ENCODE results near the gene SLC35G4.
"Not testable (repeated sequence)": the region's sequence is repeated elsewhere in the genome, so short reads cannot be mapped to it uniquely, and the experiment has no call there.

SLC35G4 gene

DNA sequence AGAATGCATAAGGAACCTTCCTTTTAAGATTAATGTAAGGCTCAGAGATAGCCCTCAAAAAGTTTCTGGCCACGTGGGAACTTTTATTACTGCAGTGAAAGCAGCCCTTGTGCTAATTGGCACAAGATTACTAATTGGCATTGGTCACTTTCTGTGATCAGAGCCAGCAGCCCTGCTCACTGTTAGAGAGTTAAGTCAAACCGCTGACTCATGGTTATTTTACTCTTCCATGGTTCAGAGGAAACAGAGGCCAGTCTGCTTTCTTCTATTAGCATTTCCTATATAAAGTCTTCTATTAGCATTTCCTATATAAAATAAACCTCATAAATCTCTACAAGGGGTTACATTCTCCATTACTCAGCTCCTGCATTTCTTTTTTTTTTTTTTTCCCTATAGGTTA lies 1.5 kb upstream of the SLC35G4 start:
- ChIA-PET POLR2A (no interaction called here), CTCF (interaction anchor here (2.2 kb wide), 1 partner anchor 54 kb away, joined by 5 read pairs; no protein-coding TSS in a partner anchor)
- DNase-seq (ENCODE audit: extremely low spot score), result no peak
- TF ChIP-seq, protein P1, sequence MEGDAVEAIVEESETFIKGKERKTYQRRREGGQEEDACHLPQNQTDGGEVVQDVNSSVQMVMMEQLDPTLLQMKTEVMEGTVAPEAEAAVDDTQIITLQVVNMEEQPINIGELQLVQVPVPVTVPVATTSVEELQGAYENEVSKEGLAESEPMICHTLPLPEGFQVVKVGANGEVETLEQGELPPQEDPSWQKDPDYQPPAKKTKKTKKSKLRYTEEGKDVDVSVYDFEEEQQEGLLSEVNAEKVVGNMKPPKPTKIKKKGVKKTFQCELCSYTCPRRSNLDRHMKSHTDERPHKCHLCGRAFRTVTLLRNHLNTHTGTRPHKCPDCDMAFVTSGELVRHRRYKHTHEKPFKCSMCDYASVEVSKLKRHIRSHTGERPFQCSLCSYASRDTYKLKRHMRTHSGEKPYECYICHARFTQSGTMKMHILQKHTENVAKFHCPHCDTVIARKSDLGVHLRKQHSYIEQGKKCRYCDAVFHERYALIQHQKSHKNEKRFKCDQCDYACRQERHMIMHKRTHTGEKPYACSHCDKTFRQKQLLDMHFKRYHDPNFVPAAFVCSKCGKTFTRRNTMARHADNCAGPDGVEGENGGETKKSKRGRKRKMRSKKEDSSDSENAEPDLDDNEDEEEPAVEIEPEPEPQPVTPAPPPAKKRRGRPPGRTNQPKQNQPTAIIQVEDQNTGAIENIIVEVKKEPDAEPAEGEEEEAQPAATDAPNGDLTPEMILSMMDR (IDR thresholded peaks at IDR 0.05; ENCODE audit: control extremely low read depth, extremely low read depth, low read depth, missing control alignments), result no peak

DNA sequence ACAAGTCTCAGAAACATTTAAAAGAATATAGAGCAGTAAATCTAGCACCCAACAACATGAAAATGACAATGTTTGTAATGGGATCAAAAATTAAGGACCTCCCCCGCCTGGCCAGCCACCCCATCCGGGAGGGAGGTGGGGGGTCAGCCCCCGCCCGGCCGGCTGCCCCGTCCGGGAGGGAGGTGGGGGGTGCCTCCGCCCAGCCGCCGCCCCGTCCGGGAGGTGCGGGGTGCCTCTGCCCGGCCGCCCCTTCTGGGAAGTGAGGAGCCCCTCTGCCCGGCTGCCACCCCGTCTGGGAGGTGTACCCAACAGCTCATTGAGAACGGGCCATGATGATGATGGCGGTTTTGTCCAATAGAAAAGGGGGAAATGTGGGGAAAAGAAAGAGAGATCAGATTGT lies 778 bp upstream of the SLC35G4 start:
- CTCF ChIA-PET; DNase-seq (ENCODE audit: extremely low spot score); POLR2A ChIA-PET: not testable (repeated sequence)

DNA sequence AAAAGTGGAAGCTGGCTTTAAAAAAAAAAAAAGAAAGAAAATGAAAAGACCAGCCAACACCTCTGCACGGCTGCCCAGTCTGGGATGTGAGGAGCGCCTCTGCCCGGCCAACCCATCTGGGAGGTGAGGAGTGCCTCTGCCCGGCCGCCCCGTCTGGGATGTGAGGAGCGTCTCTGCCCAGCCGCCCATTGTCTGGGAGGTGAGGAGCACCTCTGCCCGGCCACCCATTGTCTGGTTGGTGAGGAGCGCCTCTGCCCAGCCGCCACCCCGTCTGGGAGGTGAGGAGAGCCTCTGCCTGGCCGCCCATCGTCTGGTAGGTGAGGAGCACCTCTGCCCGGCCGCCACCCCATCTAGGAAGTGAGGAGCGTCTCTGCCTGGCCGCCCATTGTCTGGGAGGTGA lies 3.7 kb downstream of the SLC35G4 start:
- DNase-seq (ENCODE audit: extremely low spot score); CTCF ChIA-PET; POLR2A ChIA-PET: not testable (repeated sequence)

DNA sequence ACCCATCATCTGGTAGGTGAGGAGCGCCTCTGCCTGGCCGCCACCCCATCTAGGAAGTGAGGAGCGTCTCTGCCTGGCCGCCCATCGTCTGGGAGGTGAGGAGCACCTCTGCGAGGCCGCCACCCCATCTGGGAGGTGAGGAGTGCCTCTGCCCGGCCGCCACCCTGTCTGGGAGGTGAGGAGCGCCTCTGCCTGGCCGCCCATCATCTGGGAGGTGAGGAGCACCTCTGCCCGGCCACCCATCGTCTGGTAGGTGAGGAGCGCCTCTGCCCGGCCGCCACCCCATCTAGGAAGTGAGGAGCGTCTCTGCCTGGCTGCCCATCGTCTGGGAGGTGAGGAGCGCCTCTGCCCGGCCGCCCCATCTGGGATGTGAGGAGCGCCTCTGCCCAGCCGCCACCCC lies 4.2 kb downstream of the SLC35G4 start:
- DNase-seq (ENCODE audit: extremely low spot score); POLR2A ChIA-PET; CTCF ChIA-PET: not testable (repeated sequence)

DNA sequence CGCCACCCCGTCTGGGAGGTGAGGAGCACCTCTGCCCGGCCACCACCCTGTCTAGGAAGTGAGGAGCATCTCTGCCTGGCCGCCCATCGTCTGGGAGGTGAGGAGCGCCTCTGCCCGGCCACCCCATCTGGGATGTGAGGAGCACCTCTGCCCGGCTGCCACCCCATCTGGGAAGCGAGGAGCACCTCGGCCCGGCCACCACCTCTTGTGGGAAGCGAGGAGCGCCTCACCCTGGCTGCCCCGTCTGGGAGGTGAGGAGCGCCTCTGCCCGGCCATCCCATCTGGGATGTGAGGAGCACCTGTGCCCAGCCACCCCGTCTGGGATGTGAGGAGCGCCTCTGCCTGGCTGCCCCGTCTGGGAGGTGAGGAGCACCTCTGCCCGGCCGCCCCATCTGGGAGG lies 4.6 kb downstream of the SLC35G4 start:
- DNase-seq (ENCODE audit: extremely low spot score); CTCF ChIA-PET; POLR2A ChIA-PET: not testable (repeated sequence)

DNA sequence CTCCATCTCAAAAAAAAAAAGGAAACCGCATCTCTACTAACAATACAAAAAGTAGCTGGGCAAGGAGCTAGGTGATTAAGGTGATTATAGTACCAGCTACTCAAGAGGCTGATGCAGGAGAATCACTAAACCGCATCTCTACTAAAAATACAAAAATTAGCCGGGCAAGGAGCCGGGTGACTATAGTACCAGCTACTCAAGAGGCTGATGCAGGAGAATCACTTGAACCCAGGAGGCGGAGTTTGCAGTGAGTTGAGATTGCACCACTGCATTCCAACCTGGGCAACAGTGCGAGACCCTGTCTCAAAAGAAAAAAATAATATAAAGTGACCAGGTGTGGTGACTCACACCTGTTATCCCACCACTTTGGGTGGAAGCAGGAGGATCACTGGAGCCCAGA lies 5.6 kb downstream of the SLC35G4 start:
- DNase-seq (ENCODE audit: extremely low spot score); CTCF ChIA-PET: not testable (repeated sequence)
- POLR2A ChIA-PET, result interaction anchor here (0.6 kb wide), 1 partner anchor 1633 kb away, joined by 7 read pairs; no protein-coding TSS in a partner anchor

DNA sequence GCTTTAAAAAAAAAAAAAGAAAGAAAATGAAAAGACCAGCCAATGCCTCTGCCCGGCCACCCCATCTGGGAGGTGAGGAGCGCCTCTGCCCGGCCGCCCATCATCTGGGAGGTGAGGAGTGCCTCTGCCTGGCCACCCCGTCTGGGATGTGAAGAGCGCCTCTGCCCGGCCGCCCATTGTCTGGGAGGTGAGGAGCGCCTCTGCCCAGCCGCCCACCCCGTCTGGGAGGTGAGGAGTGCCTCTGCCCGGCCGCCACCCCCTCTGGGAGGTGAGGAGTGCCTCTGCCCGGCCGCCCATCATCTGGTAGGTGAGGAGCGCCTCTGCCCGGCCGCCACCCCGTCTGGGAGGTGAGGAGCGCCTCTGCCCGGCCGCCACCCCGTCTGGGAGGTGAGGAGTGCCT lies 37.9 kb downstream of the SLC35G4 start:
- DNase-seq (ENCODE audit: extremely low spot score); POLR2A ChIA-PET; CTCF ChIA-PET: not testable (repeated sequence)

DNA sequence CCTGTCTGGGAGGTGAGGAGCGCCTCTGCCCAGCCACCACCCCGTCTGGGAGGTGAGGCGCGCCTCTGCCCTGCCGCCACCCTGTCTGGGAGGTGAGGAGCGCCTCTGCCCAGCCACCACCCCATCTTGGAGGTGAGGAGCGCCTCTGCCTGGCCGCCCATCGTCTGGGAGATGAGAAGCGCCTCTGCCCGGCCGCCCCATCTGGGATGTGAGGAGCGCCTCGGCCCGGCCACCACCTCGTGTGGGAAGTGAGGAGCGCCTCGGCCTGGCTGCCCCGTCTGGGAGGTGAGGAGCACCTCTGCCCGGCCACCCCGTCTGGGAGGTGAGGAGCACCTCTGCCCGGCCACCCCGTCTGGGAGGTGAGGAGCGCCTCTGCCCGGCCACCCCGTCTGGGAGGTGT lies 38.4 kb downstream of the SLC35G4 start:
- DNase-seq (ENCODE audit: extremely low spot score); CTCF ChIA-PET; POLR2A ChIA-PET: not testable (repeated sequence)

DNA sequence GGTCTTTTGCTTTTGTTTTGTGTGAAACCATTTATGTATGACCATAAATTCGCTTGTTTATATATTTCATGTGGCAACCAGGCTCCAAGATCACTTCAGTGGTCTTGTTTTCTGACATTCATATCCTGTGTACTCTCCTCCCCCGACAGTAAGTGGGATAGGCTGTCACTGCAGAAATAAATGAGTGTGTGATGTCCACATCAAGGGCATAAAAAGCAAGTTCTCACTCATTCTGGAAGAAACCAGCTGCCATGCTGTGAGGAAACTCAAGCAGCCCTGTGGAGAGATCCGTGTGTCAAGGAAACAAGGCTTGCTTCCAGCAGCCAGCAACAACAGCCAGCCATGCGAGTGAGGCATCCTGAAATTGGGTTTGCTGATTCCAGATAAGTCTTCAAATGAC lies 40.4 kb downstream of the SLC35G4 start:
- CTCF ChIA-PET, result interaction anchor here (0.9 to 1.2 kb wide), 2 partner anchors 16 to 586 kb away, joined by 3 read pairs; no protein-coding TSS in a partner anchor
- TF ChIP-seq, protein P1 (IDR thresholded peaks at IDR 0.05; ENCODE audit: control extremely low read depth, extremely low read depth, low read depth, missing control alignments), result no peak
- no peak for DNase-seq (ENCODE audit: extremely low spot score)
- POLR2A ChIA-PET, result no interaction called here

DNA sequence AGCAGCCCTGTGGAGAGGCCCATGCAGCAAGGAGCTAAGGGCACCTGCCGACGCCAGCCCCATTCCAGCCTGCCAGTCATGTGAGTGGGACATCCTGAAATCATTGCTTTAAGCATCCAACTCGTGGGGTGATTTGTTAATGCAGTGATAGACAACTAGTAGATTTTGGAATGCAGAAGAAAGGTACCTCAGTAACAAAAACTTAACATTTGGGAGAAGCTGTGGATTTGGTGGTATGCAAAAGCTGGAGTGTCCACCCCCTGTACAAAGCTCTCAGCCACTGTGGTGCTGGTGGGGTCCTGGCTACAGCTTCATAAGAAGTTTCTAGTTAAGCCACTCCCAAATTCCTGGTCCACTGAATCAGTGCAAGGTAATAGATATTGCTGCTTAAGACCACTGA lies 42.5 kb downstream of the SLC35G4 start:
- POLR2A ChIA-PET, result no interaction called here
- TF ChIP-seq, protein P1 (IDR thresholded peaks at IDR 0.05; ENCODE audit: control extremely low read depth, extremely low read depth, low read depth, missing control alignments), result no peak
- DNase-seq (ENCODE audit: extremely low spot score), result no peak
- CTCF ChIA-PET, result no interaction called here

DNA sequence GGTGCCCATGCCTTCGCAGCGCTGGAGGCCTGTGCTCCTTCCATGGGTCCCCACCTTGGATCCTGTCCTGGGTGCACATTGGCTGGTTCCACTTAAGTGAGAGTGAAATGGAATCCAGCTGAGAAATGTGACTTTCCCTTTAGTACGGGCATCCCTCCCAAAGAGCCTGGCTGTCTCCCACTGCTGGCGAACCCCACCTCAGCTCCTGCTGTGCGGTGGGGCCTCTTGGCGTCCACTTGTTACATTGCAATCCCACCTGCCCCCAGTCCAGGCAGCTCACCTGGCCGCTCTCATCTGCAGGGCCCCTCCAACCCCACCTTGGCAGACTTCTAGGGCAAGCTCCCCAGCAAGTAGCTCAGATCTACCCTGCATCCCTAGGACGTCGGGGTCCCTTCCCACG lies 44.1 kb downstream of the SLC35G4 start:
- CTCF ChIA-PET, result interaction anchor here (1.1 to 3.9 kb wide), 3 partner anchors 10 to 284 kb away, joined by 3 to 23 read pairs (median 4); no protein-coding TSS in a partner anchor
- POLR2A ChIA-PET, result no interaction called here
- DNase-seq (ENCODE audit: extremely low spot score), result no peak
- TF ChIP-seq, protein P1 (IDR thresholded peaks at IDR 0.05; ENCODE audit: control extremely low read depth, extremely low read depth, low read depth, missing control alignments), result no peak

Data from GM10248 (cell line).